Measurements from ENCODE around the gene C1QL4. TPM values are rescaled to one million over a fixed set of nuclear protein-coding genes. Genes with fewer than 3 reads are reported as not detected.

C1QL4 gene
- total RNA-seq, 1 donor, result 0.18 TPM

DNA sequence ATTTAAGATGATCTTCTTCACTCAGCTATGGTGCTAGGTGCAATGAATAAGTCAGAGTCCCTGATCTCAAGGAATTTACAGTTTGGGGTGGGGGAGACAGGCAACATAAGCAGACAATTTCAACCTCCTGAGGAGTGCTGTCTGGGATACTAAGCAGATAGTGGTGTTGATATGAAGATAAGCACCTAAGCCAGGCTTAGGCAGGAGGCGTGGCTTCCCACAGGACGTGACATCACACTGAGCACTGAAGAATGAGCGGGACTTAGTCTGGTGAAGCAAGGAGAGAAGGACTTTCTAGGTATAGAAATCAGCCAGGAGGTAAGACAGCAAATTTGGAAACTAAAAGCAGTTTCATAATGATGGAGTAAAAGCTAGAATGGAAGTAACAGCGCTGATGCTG lies 35.2 kb downstream of the C1QL4 start:
- TF ChIP-seq, protein P1, sequence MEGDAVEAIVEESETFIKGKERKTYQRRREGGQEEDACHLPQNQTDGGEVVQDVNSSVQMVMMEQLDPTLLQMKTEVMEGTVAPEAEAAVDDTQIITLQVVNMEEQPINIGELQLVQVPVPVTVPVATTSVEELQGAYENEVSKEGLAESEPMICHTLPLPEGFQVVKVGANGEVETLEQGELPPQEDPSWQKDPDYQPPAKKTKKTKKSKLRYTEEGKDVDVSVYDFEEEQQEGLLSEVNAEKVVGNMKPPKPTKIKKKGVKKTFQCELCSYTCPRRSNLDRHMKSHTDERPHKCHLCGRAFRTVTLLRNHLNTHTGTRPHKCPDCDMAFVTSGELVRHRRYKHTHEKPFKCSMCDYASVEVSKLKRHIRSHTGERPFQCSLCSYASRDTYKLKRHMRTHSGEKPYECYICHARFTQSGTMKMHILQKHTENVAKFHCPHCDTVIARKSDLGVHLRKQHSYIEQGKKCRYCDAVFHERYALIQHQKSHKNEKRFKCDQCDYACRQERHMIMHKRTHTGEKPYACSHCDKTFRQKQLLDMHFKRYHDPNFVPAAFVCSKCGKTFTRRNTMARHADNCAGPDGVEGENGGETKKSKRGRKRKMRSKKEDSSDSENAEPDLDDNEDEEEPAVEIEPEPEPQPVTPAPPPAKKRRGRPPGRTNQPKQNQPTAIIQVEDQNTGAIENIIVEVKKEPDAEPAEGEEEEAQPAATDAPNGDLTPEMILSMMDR (IDR thresholded peaks at IDR 0.05; ENCODE audit: insufficient read depth, low read length), result no peak
- no peak overlapping the region for H3K4me3 ChIP-seq (ENCODE audit: low read depth, low read length)
- DNase-seq (ENCODE audit: low read depth), result no peak

DNA sequence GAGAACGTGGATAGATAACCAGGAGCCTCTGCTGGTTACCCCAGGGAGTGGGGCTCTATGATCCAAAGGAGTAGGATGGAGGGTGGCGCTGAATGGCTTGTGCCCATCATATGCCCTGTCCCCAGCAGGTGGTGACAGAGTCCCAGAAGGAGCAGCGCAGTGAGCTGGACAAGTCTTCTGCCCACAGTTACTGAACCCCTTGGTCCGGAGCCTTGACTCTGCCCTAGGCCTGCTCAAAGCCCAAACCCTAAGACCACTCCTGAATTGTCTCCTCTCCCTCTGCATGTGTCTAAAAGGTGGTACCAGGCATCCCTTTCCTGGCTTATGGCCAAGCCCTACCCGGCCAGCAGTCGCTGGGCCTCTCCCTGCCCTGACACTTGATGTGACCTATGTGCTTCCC lies 38.8 kb downstream of the C1QL4 start:
- DNase-seq (ENCODE audit: low read depth), result no peak
- TF ChIP-seq, protein P1 (IDR thresholded peaks at IDR 0.05; ENCODE audit: insufficient read depth, low read length), result no peak
- no peak overlapping the region for H3K4me3 ChIP-seq (ENCODE audit: low read depth, low read length)

DNA sequence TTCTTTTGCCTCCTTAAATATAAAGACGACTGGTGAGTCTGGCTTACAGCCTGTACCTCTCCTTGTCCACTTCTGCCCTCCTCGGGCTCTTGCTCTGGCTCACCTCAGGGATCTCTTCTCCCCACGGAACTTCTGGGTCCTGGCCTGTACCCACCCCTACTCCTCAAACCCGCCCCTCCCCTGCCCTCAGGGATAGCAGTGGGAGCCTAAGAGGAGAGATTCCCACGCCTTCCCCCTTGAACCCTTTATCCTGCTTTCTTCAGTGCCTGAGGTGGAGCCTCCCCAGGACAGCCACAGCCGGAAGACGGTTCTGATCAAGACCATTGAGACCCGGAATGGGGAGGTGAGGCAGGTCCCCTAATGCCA lies 39.3 kb downstream of the C1QL4 start:
- DNase-seq (ENCODE audit: low read depth), result no peak
- TF ChIP-seq, protein P1 (IDR thresholded peaks at IDR 0.05; ENCODE audit: insufficient read depth, low read length), result no peak
- no peak overlapping the region for H3K4me3 ChIP-seq (ENCODE audit: low read depth, low read length)

DNA sequence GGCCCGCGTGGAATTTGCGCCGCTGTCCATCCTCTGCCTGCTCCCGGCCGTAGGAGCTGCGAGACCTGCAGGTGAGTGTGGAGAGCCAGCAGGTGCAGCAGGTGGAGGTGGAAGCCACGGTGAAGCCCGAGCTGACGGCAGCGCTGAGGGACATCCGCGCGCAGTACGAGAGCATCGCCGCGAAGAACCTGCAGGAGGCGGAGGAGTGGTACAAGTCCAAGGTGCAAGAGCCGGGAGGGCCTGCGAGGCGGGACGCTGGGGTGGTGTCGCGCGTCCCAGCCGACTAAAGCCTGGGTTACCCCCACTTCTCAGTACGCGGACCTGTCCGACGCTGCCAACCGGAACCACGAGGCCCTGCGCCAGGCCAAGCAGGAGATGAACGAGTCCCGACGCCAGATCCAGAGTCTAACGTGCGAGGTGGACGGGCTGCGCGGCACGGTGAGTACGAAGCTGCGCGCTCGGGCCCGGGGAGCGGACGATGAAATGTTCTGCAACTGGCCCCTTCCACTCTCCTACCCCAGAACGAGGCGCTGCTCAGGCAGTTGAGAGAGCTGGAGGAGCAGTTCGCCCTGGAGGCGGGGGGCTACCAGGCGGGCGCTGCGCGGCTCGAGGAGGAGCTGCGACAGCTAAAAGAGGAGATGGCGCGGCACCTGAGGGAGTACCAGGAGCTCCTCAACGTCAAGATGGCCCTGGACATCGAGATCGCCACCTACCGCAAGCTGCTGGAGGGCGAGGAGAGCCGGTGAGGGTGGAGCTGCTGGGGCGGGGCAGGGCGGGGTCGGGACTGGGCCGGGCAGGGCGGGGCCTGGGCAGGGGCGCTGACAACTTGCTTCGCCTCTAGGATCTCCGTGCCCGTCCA lies 39.9 kb downstream of the C1QL4 start:
- DNase-seq (ENCODE audit: low read depth), result no peak
- TF ChIP-seq, protein P1 (IDR thresholded peaks at IDR 0.05; ENCODE audit: insufficient read depth, low read length), result peak; percentile 20

DNA sequence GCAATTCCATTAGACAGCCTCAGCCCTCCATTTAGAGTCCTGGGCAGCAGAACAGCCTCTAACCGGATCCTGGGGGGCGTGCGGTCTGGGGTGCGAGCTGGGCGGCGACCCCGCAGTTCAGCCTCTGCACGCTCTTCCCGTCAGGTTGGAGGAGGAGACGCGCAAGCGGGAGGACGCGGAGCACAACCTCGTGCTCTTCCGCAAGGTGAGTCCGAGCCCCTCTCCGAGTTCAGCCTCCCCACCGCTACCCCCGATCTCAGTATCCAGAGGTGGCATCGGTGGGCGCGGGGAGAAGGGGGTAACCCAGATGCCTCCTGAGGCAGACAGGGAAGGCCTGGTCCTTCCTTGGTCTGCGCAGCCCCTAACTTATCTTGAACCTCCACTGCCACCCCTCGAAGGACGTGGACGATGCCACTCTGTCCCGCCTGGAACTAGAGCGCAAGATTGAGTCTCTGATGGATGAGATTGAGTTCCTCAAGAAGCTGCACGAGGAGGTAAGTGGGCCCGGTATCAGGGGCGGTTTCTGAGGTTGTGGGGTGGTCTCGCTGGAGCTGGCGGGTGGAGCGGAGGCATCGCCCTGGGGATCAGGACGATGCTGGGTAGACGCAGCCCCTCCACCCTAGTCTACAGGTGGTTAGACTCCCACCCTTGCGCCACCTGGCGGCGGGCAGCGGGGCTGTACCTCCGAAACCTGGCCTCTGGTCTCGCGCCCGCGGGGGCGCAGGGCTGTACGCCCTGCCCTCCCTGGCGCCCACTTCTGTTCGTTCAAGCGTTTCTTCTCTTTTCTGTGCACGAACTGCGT lies 40.8 kb downstream of the C1QL4 start:
- peak; percentile 28 for DNase-seq (ENCODE audit: low read depth)
- TF ChIP-seq, protein P1 (IDR thresholded peaks at IDR 0.05; ENCODE audit: insufficient read depth, low read length), result peak; percentile 74
- no peak overlapping the region for H3K4me3 ChIP-seq (ENCODE audit: low read depth, low read length)

More for the DNA sequence above, 39.9 kb downstream of the C1QL4 start:
- H3K4me3 ChIP-seq (ENCODE audit: low read depth, low read length), result peak overlapping the region; percentile 5

DNA sequence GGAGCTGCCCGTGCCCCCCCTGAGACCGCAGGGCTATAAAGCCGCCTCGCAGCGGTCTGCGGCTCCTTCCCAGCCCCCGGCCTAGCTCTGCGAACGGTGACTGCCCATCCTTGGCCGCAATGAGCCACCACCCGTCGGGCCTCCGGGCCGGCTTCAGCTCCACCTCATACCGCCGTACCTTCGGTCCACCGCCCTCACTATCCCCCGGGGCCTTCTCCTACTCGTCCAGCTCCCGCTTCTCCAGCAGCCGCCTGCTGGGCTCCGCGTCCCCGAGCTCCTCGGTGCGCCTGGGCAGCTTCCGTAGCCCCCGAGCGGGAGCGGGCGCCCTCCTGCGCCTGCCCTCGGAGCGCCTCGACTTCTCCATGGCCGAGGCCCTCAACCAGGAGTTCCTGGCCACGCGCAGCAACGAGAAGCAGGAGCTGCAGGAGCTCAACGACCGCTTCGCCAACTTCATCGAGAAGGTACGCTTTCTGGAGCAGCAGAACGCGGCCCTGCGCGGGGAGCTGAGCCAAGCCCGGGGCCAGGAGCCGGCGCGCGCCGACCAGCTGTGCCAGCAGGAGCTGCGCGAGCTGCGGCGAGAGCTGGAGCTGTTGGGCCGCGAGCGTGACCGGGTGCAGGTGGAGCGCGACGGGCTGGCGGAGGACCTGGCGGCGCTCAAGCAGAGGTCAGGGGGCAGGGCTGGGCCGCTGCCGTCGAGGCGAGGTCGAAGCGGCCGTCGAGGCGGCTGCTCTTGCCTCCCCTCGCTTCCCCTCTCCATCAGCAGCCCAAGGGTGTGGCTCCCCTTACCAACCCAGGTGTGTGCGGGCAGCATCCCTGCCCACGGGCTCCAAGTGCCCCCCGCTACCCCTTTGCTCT lies 41.7 kb downstream of the C1QL4 start, which contains the start of gene PRPH:
Gene PRPH, plus strand, starts transcription at position 66 of the 855 bp plus-strand sequence. Its CDS starts 54 bp downstream, at position 120.
- TF ChIP-seq, protein P1 (IDR thresholded peaks at IDR 0.05; ENCODE audit: insufficient read depth, low read length), result no peak
- H3K4me3 ChIP-seq (ENCODE audit: low read depth, low read length), result no peak within 1 kb of the TSS
- DNase-seq (ENCODE audit: low read depth), result no peak
